Neural progenitor cell (in vitro differentiated cells): ENCODE results near the gene SGTA.

ENCODE experiments used
- EZH2 ChIP-seq: fragments of 200-600 bp; sonication (generic); IDR thresholded peaks from 2 replicates; pipeline ENCODE4 v1.6.1; 2017; ENCODE audit warnings: antibody characterized with exemption, mild to moderate bottlenecking, moderate library complexity
- EZH2phosphoT487 ChIP-seq: fragments of 200-600 bp; sonication (generic); IDR thresholded peaks from 2 replicates; pipeline ENCODE4 v1.6.1; 2017; ENCODE audit warnings: antibody characterized with exemption
- TF ChIP-seq, protein P1 (sequence below): fragments of 200-600 bp; sonication (generic); IDR thresholded peaks from 2 replicates; pipeline ENCODE4 v1.5.1; 2017; ENCODE audit warnings: antibody characterized with exemption, mild to moderate bottlenecking

DNA sequence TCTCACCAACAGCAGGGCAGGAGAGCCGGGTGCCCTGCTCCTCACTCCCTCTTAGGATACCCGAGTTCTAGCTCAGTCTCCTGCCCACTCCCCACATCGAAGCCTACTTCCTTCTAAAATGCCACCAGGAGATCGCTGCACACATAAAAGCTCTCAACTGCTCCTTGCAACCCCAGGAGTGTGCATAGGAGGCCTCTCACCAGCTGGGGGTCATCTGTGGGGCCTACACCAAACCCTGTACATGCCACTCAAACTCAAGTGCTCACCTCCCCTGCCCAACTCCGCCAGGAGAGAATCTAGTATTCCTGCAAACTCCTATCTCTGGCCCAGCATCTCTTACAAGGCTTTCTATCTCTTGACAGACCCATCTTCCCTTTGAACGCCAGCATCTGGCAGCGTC is 2.8 kb downstream of the SGTA start:
- TF ChIP-seq, protein P1, sequence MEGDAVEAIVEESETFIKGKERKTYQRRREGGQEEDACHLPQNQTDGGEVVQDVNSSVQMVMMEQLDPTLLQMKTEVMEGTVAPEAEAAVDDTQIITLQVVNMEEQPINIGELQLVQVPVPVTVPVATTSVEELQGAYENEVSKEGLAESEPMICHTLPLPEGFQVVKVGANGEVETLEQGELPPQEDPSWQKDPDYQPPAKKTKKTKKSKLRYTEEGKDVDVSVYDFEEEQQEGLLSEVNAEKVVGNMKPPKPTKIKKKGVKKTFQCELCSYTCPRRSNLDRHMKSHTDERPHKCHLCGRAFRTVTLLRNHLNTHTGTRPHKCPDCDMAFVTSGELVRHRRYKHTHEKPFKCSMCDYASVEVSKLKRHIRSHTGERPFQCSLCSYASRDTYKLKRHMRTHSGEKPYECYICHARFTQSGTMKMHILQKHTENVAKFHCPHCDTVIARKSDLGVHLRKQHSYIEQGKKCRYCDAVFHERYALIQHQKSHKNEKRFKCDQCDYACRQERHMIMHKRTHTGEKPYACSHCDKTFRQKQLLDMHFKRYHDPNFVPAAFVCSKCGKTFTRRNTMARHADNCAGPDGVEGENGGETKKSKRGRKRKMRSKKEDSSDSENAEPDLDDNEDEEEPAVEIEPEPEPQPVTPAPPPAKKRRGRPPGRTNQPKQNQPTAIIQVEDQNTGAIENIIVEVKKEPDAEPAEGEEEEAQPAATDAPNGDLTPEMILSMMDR = no peak
- TF ChIP-seq EZH2phosphoT487 (no peak), EZH2 (no peak)
